Activated T-cell treated with anti-CD3 and anti-CD28 coated beads, Interleukin-2, amount 50 U/mL, for 72 hours (primary cell): Measurements from ENCODE around the gene RASD2. TPM values are rescaled to one million over a fixed set of nuclear protein-coding genes. Genes with fewer than 3 reads are reported as not detected.
A peak's percentile ranks its signal among the peaks of the same experiment; 100 is the strongest.

ENCODE experiments used
- ATAC-seq, 2 donors: fragments of 150-1000 bp; cut with Tn5 transposase; replicated peaks in 1 of 2; 2 replicates each; pipeline ENCODE4 v1.10.0; 2021; ENCODE audit warnings: moderate library complexity in 2 of 2, mild to moderate bottlenecking in 1 of 2
- DNase-seq, 2 donors: peaks; one replicate each; pipeline ENCODE4 v3.0.0; 2021 to 2022; ENCODE audit warnings: mixed read lengths in 1 of 2
- H3K27ac Mint-ChIP-seq: one replicate; pipeline ENCODE4 v1.8.0; 2022; ENCODE audit warnings: mild to moderate bottlenecking, moderate library complexity, mixed read lengths
- H3K27me3 Mint-ChIP-seq: one replicate; pipeline ENCODE4 v1.8.0; 2022; ENCODE audit warnings: low read depth, mixed read lengths
- H3K36me3 Mint-ChIP-seq, 2 donors: one replicate each; pipeline ENCODE4 v1.8.0; 2022; ENCODE audit warnings: mixed read lengths in 2 of 2, mild to moderate bottlenecking in 1 of 2; ENCODE audit not compliant: insufficient read depth in 2 of 2
- H3K4me1 Mint-ChIP-seq: one replicate; pipeline ENCODE4 v1.8.0; 2022; ENCODE audit warnings: low read depth, mixed read lengths
- H3K4me3 Mint-ChIP-seq, 2 donors: one replicate each; pipeline ENCODE4 v1.8.0; 2022; ENCODE audit warnings: mild to moderate bottlenecking in 2 of 2, mixed read lengths in 2 of 2, moderate library complexity in 2 of 2
- H3K9me3 Mint-ChIP-seq, 2 donors: one replicate each; pipeline ENCODE4 v1.8.0; 2022; ENCODE audit warnings: mixed read lengths in 2 of 2
- total RNA-seq, 2 donors: library from RNA; stranded (reverse); gene quantifications; one replicate each; pipeline ENCODE4 v1.2.3, GENCODE V29; 2022

RASD2 gene
- total RNA-seq, 2 donors from 2014 or later: 0.19 to 0.28 TPM

DNA sequence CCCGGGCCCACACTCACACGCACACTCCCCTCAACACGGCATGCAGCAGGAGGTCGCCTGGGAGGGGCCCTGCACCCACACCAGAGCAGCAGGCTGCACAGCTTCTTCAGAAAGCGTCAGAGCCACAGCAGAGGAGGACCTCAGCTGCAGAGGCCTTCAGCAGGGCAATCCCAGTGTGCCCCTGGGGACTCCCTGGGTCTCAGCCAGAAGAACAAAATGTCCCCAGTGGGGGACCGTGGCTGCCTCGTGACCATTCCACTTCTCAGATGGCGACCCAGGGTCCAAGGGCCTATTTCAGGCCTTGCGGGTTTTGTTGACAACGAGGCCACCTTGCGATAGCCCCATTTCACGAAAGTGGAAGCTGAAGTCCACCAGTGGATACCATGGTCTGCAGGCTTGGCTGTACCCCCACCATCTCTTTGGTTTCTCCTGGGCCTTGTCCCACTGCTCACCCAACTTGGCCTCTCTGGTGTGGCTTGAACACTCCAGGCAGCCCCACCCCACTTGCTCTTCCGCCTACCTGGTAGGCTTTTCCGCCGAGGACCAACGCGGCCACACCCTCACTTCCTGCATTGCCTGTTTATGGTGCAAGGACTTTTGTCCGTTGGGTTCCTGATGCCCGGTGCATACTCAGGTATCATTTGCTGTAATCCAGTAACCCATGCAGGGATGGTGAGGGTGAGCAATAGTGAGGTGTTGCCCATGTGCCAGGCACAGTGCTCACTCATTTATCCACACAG is 38.4 kb downstream of the RASD2 start:
- Mint-ChIP-seq H3K4me1 (no peaks in the 10 kb centered on the region), H3K4me3 (no peak overlapping the region)

GRCh38 chr22:35580351-35581022 is 39.9 kb downstream of the RASD2 start:
- Mint-ChIP-seq H3K27me3 (peaks cover 8% of the 10 kb centered on the region), H3K4me1 (no peaks in the 10 kb centered on the region), H3K4me3 (no peak overlapping the region), H3K36me3 (no peaks in the 10 kb centered on the region), H3K27ac (no peak overlapping the region), H3K9me3 (peaks cover 0 to 2% of the 10 kb centered on the region in 2 donors)
- ATAC-seq: no peak
- no peak for DNase-seq

More for the DNA sequence above, 38.4 kb downstream of the RASD2 start:
- Mint-ChIP-seq H3K36me3 (no peaks in the 10 kb centered on the region), H3K27ac (no peak overlapping the region), H3K9me3 (peaks cover 0 to 2% of the 10 kb centered on the region in 2 donors), H3K27me3 (peaks cover 8% of the 10 kb centered on the region)
- DNase-seq: no peak
- ATAC-seq: no peak

DNA sequence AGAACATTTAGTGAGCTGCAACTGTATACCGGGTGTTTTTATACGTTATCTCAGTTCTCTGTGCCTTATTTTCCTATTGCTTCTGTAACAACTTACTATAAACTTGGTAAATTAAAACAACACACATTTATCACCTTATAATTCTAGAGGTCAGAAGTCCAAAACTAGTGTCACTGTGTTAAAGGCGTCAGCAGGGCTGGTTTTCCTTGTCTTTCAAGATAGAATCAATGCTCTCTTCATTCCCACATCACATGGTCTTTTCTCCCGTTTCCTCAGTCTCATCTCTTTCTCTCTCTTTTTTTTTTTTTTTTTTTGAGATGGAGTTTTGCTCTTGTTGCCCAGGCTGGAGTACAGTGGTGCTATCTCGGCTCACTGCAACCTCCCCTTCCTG is 40.4 kb downstream of the RASD2 start:
- Mint-ChIP-seq H3K27ac (peak overlapping the region; percentile 43), H3K36me3 (no peaks in the 10 kb centered on the region), H3K4me1 (no peaks in the 10 kb centered on the region), H3K9me3 (peaks cover 0 to 2% of the 10 kb centered on the region in 2 donors), H3K4me3 (no peak overlapping the region), H3K27me3 (peaks cover 8% of the 10 kb centered on the region)
- ATAC-seq: no peak
- no peak for DNase-seq

DNA sequence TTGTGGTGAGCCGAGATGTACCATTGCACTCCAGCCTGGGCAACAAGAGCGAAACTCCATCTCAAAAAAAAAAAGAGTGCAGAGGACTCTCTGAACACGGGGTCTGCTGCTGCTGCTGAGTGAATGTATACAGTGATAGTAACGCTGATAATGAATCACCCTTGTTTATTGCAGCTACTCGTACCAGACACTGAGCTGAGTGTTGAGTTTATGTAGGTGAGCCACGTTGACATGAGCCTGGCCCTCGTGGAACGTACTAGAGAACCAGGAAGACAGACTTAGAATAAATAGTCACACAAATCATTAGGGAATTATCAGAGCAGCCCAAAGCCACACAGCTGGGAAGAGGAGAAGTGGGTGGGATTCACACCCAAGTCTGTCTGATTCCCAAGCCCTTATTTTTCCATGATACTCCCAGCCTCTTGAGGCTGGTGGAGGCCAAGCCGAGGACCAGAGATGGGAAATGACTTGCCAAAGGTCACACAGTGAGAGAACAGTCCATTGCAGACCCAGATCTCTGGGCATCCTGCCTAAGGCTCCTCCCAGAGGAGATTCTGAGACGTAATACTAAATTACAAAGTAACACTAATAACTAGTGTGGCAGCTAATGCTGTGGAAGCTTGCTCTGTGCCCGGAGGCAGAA is 41.7 kb downstream of the RASD2 start:
- H3K4me3 Mint-ChIP-seq: no peak overlapping the region

GRCh38 chr22:35582861-35583670 is 42.4 kb downstream of the RASD2 start:
- Mint-ChIP-seq H3K4me1 (no peaks in the 10 kb centered on the region), H3K36me3 (no peaks in the 10 kb centered on the region), H3K27me3 (peaks cover 8% of the 10 kb centered on the region), H3K9me3 (no peaks in the 10 kb centered on the region), H3K27ac (no peak overlapping the region), H3K4me3 (no peak overlapping the region)
- ATAC-seq (peak; percentile 55 to 66), DNase-seq (peak; percentile 46)

More for the DNA sequence above, 41.7 kb downstream of the RASD2 start:
- Mint-ChIP-seq H3K27me3 (peaks cover 8% of the 10 kb centered on the region), H3K4me1 (no peaks in the 10 kb centered on the region), H3K9me3 (peaks cover 0 to 2% of the 10 kb centered on the region in 2 donors), H3K36me3 (no peaks in the 10 kb centered on the region), H3K27ac (no peak overlapping the region)
- ATAC-seq (no peak), DNase-seq (no peak)

GRCh38 chr22:35586771-35587170 is 46.1 kb downstream of the RASD2 start:
- H3K27me3 Mint-ChIP-seq: peaks cover 8% of the 10 kb centered on the region
- no peaks in the 10 kb centered on the region for H3K4me1 Mint-ChIP-seq
- DNase-seq (no peak), ATAC-seq (no peak)
- H3K36me3 Mint-ChIP-seq: no peaks in the 10 kb centered on the region
- H3K4me3 Mint-ChIP-seq: no peak overlapping the region
- H3K9me3 Mint-ChIP-seq: no peaks in the 10 kb centered on the region
- H3K27ac Mint-ChIP-seq: no peak overlapping the region

DNA sequence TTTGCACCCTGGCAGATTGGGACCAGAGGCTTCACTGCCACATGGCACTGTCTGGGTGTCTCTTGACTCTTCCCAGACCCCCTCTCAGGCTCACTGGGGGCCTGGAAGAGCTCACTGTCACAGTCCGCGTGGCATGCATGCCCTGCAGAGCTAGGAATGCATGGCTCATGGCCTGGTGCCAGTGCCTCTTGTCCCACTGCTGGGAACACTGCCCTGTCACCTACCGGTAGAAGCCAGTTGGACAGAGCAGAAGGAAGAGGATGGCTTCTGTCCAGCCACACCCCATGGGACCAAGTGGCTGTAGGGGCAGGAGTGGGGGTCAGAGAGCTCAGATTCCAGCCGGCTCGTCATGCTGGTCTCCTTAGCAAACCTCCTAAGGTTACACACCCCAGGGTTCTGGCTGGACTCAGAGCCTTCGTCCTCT is 46.8 kb downstream of the RASD2 start:
- no peaks in the 10 kb centered on the region for H3K9me3 Mint-ChIP-seq
- H3K4me3 Mint-ChIP-seq: no peak overlapping the region
- H3K4me1 Mint-ChIP-seq: no peaks in the 10 kb centered on the region
- H3K27ac Mint-ChIP-seq: no peak overlapping the region
- no peak for DNase-seq
- H3K36me3 Mint-ChIP-seq: no peaks in the 10 kb centered on the region
- ATAC-seq: no peak
- H3K27me3 Mint-ChIP-seq: peaks cover 8% of the 10 kb centered on the region

DNA sequence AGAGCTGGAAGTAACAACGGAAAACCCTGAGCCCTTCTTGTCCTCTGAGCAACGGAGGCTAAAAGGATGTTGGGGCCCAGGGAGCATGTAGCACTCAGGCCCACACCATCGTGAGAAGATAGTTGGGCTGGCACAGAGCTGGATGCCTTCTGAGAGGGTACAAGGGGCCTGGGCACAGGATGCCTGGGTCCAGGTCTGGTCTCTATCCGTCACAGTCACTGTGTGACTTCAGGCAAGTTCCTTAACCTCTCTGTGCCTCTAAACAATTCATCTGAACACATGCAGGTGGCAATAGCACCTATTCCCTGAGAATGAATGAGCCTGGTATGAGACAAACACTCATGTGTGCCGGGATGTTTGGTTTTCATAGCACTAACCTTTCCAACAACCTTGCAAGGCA is 47.3 kb downstream of the RASD2 start:
- no peak for DNase-seq
- no peak overlapping the region for H3K27ac Mint-ChIP-seq
- H3K9me3 Mint-ChIP-seq: no peaks in the 10 kb centered on the region
- no peak for ATAC-seq
- no peaks in the 10 kb centered on the region for H3K36me3 Mint-ChIP-seq
- H3K4me3 Mint-ChIP-seq: no peak overlapping the region
- no peaks in the 10 kb centered on the region for H3K4me1 Mint-ChIP-seq
- peaks cover 8% of the 10 kb centered on the region for H3K27me3 Mint-ChIP-seq

DNA sequence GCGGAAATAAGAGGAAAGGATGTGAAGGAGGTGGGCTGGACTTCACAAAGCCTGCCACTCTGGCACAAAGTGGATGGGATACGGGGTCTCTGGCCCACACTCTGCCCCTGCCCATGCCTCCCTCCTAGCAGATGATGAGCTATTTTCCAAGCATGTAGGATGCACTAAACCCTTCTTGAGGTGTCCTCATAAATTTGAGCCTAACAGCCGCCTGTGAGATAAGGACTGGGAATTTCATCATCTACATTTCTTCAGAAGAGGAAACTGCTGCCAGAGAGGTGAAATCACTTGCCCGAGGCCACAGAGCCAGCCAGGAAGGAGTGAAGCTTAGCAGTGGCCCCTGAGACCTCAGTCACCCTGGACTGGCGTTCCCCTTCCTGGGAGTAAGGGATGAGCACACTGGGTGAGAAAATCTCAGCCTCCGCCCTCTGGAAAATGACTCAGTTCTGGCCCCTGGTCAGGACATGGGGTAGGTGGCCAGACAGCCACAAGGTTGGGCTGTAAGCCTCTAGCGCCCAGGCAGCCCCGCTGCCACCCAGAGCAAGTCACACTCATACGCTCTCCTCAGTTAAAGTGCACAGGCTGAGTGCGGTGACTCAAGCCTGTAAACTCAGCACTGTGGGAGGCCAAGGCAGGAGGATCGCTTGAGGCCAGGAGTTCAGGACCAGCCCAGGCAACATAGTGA is 48.6 kb downstream of the RASD2 start:
- DNase-seq (no peak), ATAC-seq (peak in 1 of 2 donors; percentile 61)
- Mint-ChIP-seq H3K4me1 (no peaks in the 10 kb centered on the region), H3K36me3 (no peaks in the 10 kb centered on the region), H3K9me3 (no peaks in the 10 kb centered on the region), H3K27me3 (no peaks in the 10 kb centered on the region), H3K27ac (no peak overlapping the region), H3K4me3 (no peak overlapping the region)

DNA sequence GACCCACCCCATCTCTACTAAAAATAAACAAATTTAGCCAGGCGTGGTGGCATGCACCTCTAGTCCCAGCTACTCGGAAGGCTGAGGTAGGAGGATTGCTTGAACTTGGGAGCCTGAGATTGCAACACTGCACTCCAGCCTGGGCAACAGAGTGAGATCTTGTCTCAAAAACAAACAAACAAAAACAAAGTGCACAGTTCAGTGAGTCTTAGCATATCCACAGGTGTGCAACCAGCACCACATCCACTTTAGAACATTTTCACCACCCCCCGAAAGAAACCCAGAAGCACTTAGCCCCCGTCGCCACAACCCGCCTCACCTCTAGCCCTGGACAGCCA is 49.1 kb downstream of the RASD2 start:
- no peaks in the 10 kb centered on the region for H3K4me1 Mint-ChIP-seq
- no peaks in the 10 kb centered on the region for H3K27me3 Mint-ChIP-seq
- ATAC-seq: no peak
- H3K9me3 Mint-ChIP-seq: no peaks in the 10 kb centered on the region
- no peak overlapping the region for H3K27ac Mint-ChIP-seq
- H3K4me3 Mint-ChIP-seq: no peak overlapping the region
- no peak for DNase-seq
- no peaks in the 10 kb centered on the region for H3K36me3 Mint-ChIP-seq

DNA sequence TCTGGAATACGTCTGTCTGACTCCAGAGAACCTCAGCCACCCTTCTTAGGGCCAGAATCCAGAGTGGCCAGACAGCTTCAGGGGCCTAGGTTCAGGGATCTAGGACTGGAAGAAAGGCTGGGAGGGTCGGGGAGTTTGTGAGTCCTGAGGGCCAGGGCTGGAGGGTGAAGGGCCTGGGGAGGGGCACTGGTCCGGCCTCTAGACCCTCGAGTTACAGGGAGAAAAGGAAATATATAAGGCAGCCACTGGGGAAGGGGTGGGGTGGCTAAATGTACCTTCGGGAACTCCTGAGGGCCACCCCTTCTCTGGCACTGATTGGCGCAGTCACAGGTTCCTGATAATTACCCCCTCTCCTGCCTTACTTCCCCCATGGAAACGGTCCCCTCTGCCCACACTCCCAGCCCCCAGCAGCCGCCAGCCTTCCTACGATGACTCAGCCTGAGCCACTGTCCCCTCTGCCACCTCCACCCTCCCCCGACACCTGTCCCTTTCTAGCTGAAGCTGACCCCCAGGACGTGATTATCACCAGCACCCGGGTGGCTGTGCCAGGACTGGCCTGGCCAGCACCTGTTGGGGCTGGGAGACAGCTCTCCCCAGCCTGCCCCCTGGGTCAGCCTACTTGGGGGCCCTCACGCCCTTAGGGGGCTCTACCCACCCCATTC is 50.1 kb downstream of the RASD2 start:
- Mint-ChIP-seq H3K4me3 (no peak overlapping the region), H3K27me3 (no peaks in the 10 kb centered on the region), H3K27ac (no peak overlapping the region), H3K36me3 (no peaks in the 10 kb centered on the region), H3K9me3 (no peaks in the 10 kb centered on the region), H3K4me1 (no peaks in the 10 kb centered on the region)
- no peak for ATAC-seq
- no peak for DNase-seq

DNA sequence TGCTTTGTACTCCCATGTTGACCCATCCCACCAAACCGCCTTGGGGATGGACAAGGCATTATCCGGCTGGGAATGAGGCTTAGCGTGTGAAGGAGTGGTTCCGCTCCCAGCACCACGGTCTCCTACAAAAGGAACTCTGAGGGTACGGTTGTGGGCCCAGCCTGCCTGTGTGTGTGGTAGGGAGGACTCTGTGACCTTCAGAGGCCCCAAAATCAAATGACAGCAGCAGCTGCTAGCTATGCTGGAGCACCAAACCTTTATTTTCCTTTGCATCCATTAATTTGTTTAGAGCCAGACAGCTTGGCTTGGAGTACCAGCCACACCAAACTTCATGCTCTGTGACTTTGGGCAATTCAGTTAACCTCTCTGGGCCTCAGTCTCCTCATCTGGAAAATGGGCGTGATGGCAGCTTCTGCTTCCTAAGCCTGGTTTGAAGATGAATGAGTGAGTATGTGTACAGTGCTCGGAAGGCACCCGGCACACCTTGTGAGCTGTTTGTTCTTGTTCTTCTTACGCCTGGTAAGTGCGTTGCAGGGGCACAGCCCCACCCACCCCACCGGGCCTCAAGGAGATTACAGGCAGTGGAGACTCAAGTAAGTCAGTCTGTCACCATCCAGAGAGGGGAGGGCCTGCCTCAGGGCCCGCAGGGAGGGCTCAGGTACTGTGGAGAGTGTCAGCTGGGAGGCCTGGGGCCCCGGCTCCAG is 51.2 kb downstream of the RASD2 start:
- ATAC-seq: no peak
- Mint-ChIP-seq H3K4me1 (no peaks in the 10 kb centered on the region), H3K36me3 (no peaks in the 10 kb centered on the region), H3K4me3 (no peak overlapping the region), H3K27ac (no peak overlapping the region), H3K9me3 (no peaks in the 10 kb centered on the region), H3K27me3 (no peaks in the 10 kb centered on the region)
- no peak for DNase-seq
